ENCODE data around the gene GPR39.
"Not testable (repeated sequence)": the region's sequence is repeated elsewhere in the genome, so short reads cannot be mapped to it uniquely, and the experiment has no call there.

The GPR39 gene

GRCh38 chr2:132416723-132417395, at the start of gene GPR39:
GPR39 (plus strand) TSS chr2:132416805.
- DNase-seq (ENCODE audit: low spot score) = no peak

- DNase-seq (ENCODE audit: low spot score) = no peak
These were observed 48.4 kb upstream of the GPR39 start for GRCh38 chr2:132368191-132368590.

GRCh38 chr2:132372276-132372675, 44.3 kb upstream of the GPR39 start:
- DNase-seq (ENCODE audit: low spot score) = no peak

- DNase-seq (ENCODE audit: low spot score) = no peak
These were observed 43.0 kb upstream of the GPR39 start for GRCh38 chr2:132373391-132374135.

- no peak for DNase-seq (ENCODE audit: low spot score)
These were observed 42.5 kb upstream of the GPR39 start for GRCh38 chr2:132374151-132374550.

GRCh38 chr2:132374551-132374950, 42.1 kb upstream of the GPR39 start:
- no peak for DNase-seq (ENCODE audit: low spot score)

GRCh38 chr2:132374961-132375360, 41.6 kb upstream of the GPR39 start:
- DNase-seq (ENCODE audit: low spot score) = no peak

GRCh38 chr2:132381376-132381775, 35.2 kb upstream of the GPR39 start:
- DNase-seq (ENCODE audit: low spot score) = no peak

- DNase-seq (ENCODE audit: low spot score) = no peak
These were observed 32.6 kb upstream of the GPR39 start for GRCh38 chr2:132383956-132384355.

- DNase-seq (ENCODE audit: low spot score) = no peak
These were observed 32.0 kb upstream of the GPR39 start for GRCh38 chr2:132384491-132385151.

- no peak for DNase-seq (ENCODE audit: low spot score)
These were observed 29.5 kb upstream of the GPR39 start for GRCh38 chr2:132387126-132387525.

GRCh38 chr2:132390076-132390475, 26.5 kb upstream of the GPR39 start:
- DNase-seq (ENCODE audit: low spot score) = no peak

GRCh38 chr2:132391378-132391777, 25.2 kb upstream of the GPR39 start:
- DNase-seq (ENCODE audit: low spot score) = no peak

GRCh38 chr2:132392221-132392620, 24.4 kb upstream of the GPR39 start:
- peak; percentile 21 for DNase-seq (ENCODE audit: low spot score)

- no peak for DNase-seq (ENCODE audit: low spot score)
These were observed 23.7 kb upstream of the GPR39 start for GRCh38 chr2:132392879-132393278.

GRCh38 chr2:132397042-132397441, 19.6 kb upstream of the GPR39 start:
- not testable (repeated sequence) for DNase-seq (ENCODE audit: low spot score)

GRCh38 chr2:132400169-132400900, 16.3 kb upstream of the GPR39 start:
- DNase-seq (ENCODE audit: low spot score) = no peak

- no peak for DNase-seq (ENCODE audit: low spot score)
These were observed 15.7 kb upstream of the GPR39 start for GRCh38 chr2:132400901-132401240.

GRCh38 chr2:132401326-132401725, 15.3 kb upstream of the GPR39 start:
- no peak for DNase-seq (ENCODE audit: low spot score)

GRCh38 chr2:132403146-132403545, 13.5 kb upstream of the GPR39 start:
- no peak for DNase-seq (ENCODE audit: low spot score)

- DNase-seq (ENCODE audit: low spot score) = no peak
These were observed 12.5 kb upstream of the GPR39 start for GRCh38 chr2:132404056-132404455.

- DNase-seq (ENCODE audit: low spot score) = no peak
These were observed 8.8 kb upstream of the GPR39 start for GRCh38 chr2:132407784-132408183.

GRCh38 chr2:132412021-132412420, 4.6 kb upstream of the GPR39 start:
- DNase-seq (ENCODE audit: low spot score) = no peak
